Cardiac muscle cell (in vitro differentiated cells and primary cell): ENCODE results near the gene LRBA. TPM values are rescaled to one million over a fixed set of nuclear protein-coding genes. Genes with fewer than 3 reads are reported as not detected.

Source experiments
- DNase-seq, 2 donors: peaks; one replicate each; pipeline versions ENCODE4 v3.0.0 to v3.0.0-alpha.2; 2010 to 2017; ENCODE audit warnings: low read depth in 1 of 2, low spot score in 1 of 2
- H3K27ac ChIP-seq: fragments of 200-600 bp; sonication (generic); 2 replicates; pipeline ENCODE4 v1.5.1; 2016
- H3K27me3 ChIP-seq: fragments of 200-600 bp; sonication (generic); 2 replicates; pipeline ENCODE4 v1.6.0; 2016; ENCODE audit warnings: control low read depth
- H3K36me3 ChIP-seq: fragments of 200-600 bp; sonication (generic); 2 replicates; pipeline ENCODE4 v1.5.1; 2016; ENCODE audit warnings: control low read depth
- H3K4me1 ChIP-seq: fragments of 200-600 bp; sonication (generic); 2 replicates; pipeline ENCODE4 v1.8.1; 2017; ENCODE audit warnings: low read depth, mild to moderate bottlenecking, mixed run types
- H3K4me3 ChIP-seq: fragments of 200-600 bp; sonication (generic); 2 replicates; pipeline ENCODE4 v1.5.1; 2016; ENCODE audit warnings: mild to moderate bottlenecking
- H3K9me3 ChIP-seq: fragments of 200-600 bp; sonication (generic); 2 replicates; pipeline ENCODE4 v1.5.1; 2017; ENCODE audit warnings: low read depth, mild to moderate bottlenecking, control low read depth
- polyA plus RNA-seq: library from polyadenylated mRNA; unstranded; fragments of >200 nt; fragmentation: Nextera tagmentation; extraction: Ambion mirVana; gene quantifications from 2 replicates; pipeline ENCODE4 v1.2.1, GENCODE V29; 2016
- total RNA-seq: library from RNA; depleted of rRNA; stranded (reverse); fragments of >200 nt; gene quantifications from 2 replicates; pipeline ENCODE4 v1.2.3, GENCODE V29; 2016
- TF ChIP-seq, protein P1 (sequence below): IDR thresholded peaks from 2 replicates; pipeline ENCODE4 v1.5.1; 2012; ENCODE audit warnings: low read depth, mild to moderate bottlenecking, low read length

LRBA gene
- total and polyA plus RNA-seq, 2 experiments from 2014 or later = 17.7 to 58.8 TPM

DNA sequence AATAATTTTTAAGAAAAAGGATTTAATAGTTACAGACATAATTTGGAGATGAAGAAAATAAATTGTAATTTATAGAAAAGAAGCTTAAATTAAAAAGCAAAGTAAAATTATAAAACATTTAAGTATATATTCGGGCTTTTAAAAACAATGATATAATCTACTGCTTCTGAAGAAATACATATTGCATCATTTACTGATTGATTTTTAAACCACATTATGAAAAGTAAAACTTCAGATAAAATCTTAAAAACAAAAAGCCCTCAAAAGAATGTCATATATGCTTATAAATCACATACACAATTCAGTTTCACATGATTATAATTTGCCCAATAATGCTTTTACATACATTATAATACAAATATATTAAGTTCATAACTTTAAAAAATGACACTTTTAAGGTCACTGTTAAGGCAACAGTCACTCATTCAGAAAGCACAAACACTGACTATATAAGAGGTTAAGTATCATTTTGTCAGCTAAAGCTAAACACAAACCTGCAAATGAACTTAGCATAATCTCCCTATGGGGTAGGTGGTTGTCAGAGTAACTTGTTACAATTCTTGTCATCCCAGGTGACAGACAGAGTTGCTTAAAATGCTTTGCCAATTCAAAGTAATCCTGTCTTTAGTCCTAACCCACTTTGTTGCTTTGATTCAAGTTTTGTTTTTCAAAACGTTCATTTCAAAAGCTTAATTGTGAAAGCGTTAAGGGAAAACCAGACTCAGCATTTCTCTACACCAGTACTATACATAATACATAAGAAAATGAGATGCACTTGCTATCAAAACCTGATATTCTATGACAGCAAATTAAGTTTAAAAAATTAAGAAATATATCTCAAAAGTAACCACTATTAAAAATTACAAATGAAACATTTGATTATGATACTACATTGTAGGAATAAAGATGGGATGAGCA is 523.7 kb downstream of the LRBA start:
- Histone ChIP-seq H3K36me3 (no peaks in the 10 kb centered on the region), H3K27me3 (no peaks in the 10 kb centered on the region), H3K27ac (no peak overlapping the region), H3K9me3 (no peaks in the 10 kb centered on the region), H3K4me3 (no peak overlapping the region), H3K4me1 (no peaks in the 10 kb centered on the region)
- TF ChIP-seq, protein P1, sequence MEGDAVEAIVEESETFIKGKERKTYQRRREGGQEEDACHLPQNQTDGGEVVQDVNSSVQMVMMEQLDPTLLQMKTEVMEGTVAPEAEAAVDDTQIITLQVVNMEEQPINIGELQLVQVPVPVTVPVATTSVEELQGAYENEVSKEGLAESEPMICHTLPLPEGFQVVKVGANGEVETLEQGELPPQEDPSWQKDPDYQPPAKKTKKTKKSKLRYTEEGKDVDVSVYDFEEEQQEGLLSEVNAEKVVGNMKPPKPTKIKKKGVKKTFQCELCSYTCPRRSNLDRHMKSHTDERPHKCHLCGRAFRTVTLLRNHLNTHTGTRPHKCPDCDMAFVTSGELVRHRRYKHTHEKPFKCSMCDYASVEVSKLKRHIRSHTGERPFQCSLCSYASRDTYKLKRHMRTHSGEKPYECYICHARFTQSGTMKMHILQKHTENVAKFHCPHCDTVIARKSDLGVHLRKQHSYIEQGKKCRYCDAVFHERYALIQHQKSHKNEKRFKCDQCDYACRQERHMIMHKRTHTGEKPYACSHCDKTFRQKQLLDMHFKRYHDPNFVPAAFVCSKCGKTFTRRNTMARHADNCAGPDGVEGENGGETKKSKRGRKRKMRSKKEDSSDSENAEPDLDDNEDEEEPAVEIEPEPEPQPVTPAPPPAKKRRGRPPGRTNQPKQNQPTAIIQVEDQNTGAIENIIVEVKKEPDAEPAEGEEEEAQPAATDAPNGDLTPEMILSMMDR = no peak
- no peak for DNase-seq

DNA sequence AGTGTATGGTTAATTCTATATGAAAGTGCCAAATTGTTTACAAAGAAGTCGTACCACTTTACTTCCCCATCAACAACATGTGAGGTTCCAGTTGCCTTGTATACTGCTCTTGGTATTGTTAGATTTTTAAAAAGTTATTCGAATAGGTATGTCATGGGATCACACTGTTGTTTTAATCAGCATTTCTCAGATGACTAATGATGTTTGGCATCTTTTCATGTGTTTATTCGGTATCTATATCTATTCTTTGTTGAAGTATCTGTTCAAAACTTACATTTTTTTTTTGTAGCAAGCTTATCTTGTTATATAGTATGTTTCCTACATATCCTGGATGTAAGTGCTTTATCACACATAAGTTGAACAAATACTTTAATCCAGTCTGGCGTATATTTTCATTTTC is 532.5 kb downstream of the LRBA start:
- H3K9me3 ChIP-seq = no peaks in the 10 kb centered on the region
- TF ChIP-seq, protein P1 = no peak
- H3K27me3 ChIP-seq = no peaks in the 10 kb centered on the region
- H3K36me3 ChIP-seq = no peaks in the 10 kb centered on the region
- H3K4me3 ChIP-seq = no peak overlapping the region
- no peak overlapping the region for H3K27ac ChIP-seq
- no peaks in the 10 kb centered on the region for H3K4me1 ChIP-seq
- no peak for DNase-seq

DNA sequence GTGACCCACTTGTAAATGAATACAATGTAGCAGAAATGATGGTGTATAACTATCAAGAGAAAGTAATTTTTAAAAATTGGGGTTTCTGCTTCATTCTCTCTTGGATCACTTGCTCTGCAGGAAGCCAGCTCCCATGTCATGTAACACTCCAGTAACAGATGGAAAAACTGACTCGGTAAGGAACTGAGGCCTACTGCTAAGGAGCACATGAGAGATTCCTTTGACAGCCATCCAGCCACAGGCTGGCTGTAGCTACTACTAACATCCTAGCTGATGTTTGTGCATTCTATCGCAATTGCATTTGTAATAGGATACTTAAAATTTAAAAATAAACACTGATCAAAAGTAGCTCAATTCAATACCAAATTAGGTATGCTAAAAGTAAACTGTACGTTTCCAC is 535.4 kb downstream of the LRBA start:
- Histone ChIP-seq H3K27ac (no peak overlapping the region), H3K9me3 (no peaks in the 10 kb centered on the region), H3K27me3 (no peaks in the 10 kb centered on the region), H3K36me3 (no peaks in the 10 kb centered on the region), H3K4me1 (no peaks in the 10 kb centered on the region), H3K4me3 (no peak overlapping the region)
- TF ChIP-seq, protein P1 = no peak
- DNase-seq = no peak

DNA sequence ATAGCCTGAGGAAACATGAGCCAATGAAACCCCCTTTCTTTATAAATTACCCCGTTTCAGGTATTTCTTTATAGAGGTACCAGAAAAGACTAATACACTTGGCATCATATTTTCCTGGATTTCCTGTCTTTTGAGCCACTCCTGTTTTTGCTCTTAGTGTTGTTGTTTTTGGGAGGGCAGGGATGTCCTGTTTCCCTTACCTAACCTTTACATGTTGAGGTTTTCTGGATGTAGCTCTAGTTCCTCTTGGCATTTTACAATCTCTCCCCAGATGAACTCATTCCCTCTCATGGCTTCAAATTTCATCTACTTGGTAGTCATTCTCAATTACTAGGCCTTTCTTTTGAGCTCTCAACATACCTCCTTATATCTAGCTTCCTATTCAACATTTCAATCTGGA is 537.2 kb downstream of the LRBA start:
- Histone ChIP-seq H3K9me3 (no peaks in the 10 kb centered on the region), H3K4me3 (no peak overlapping the region), H3K27me3 (no peaks in the 10 kb centered on the region), H3K27ac (no peak overlapping the region), H3K36me3 (no peaks in the 10 kb centered on the region), H3K4me1 (no peaks in the 10 kb centered on the region)
- TF ChIP-seq, protein P1 = no peak
- no peak for DNase-seq

DNA sequence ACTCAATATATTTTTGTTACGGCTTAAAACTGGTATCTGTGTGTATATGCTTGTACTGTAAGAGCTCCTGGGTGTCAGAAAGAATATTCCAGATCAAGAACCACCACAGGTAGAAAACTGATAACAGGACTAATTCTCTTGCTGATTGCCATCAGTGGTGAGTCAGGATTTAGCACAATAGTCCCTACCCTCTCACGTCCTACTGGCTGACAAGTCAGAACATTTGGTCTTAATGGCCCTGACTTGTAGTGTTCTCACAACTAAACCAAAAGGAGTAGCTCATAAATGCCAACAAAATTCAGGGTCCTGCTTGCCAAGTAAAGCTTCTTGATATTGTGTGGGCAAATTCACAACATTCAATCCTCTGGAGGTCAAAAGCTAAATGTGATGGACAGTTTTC is 538.3 kb downstream of the LRBA start:
- H3K27ac ChIP-seq = no peak overlapping the region
- no peaks in the 10 kb centered on the region for H3K36me3 ChIP-seq
- DNase-seq = no peak
- H3K4me1 ChIP-seq = no peaks in the 10 kb centered on the region
- H3K27me3 ChIP-seq = no peaks in the 10 kb centered on the region
- TF ChIP-seq, protein P1 = no peak
- H3K9me3 ChIP-seq = no peaks in the 10 kb centered on the region
- H3K4me3 ChIP-seq = no peak overlapping the region
